ENCODE data around the gene LPCAT2.

DNA sequence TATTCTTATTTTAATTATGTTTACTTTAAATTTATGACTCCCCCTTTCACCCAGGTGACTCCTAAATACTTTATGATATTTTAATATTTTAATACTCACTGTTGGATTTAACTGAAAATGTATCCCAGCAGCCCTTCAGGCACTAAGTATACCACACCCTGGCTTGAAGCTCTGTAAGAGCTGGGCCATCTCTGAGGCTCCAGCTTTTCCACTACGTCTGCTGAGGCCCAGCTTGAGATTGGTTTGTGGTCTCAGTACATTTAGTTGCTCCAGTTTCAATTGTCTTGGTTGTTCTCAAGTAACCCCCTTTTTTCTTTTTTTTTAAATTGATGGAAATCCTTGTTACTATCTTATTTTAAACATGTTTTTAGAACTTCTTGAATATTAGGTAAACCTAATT lies 30.6 kb downstream of the LPCAT2 start:
- TF ChIP-seq TCF4 (CRISPR knock-in tag; IDR thresholded peaks at IDR 0.05; ENCODE audit: borderline replicate concordance) (no peak), ZFP30 (CRISPR knock-in tag; IDR thresholded peaks at IDR 0.05) (no peak), ARNTL (CRISPR knock-in tag; IDR thresholded peaks at IDR 0.05; ENCODE audit: borderline replicate concordance, low read depth) (no peak), BACH2 (CRISPR knock-in tag; IDR thresholded peaks at IDR 0.05; ENCODE audit: borderline replicate concordance) (no peak), GLIS3 (CRISPR knock-in tag; IDR thresholded peaks at IDR 0.05) (no peak), PPARA (CRISPR knock-in tag; IDR thresholded peaks at IDR 0.05; ENCODE audit: borderline replicate concordance) (no peak), TOX (CRISPR knock-in tag; IDR thresholded peaks at IDR 0.05; ENCODE audit: borderline replicate concordance) (no peak)
- TF ChIP-seq, protein P1, sequence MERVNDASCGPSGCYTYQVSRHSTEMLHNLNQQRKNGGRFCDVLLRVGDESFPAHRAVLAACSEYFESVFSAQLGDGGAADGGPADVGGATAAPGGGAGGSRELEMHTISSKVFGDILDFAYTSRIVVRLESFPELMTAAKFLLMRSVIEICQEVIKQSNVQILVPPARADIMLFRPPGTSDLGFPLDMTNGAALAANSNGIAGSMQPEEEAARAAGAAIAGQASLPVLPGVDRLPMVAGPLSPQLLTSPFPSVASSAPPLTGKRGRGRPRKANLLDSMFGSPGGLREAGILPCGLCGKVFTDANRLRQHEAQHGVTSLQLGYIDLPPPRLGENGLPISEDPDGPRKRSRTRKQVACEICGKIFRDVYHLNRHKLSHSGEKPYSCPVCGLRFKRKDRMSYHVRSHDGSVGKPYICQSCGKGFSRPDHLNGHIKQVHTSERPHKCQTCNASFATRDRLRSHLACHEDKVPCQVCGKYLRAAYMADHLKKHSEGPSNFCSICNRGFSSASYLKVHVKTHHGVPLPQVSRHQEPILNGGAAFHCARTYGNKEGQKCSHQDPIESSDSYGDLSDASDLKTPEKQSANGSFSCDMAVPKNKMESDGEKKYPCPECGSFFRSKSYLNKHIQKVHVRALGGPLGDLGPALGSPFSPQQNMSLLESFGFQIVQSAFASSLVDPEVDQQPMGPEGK (CRISPR knock-in tag; IDR thresholded peaks at IDR 0.05; ENCODE audit: borderline replicate concordance), result no peak
